K562 (cell line): Measurements from ENCODE around the gene SLC16A1. TPM values are rescaled to one million over a fixed set of nuclear protein-coding genes. Genes with fewer than 3 reads are reported as not detected.

Source experiments
- ARID4B ChIP-seq: sonication (generic); formaldehyde crosslinking; IDR thresholded peaks from 2 replicates; pipeline ENCODE4 v1.8.0; 2022; ENCODE audit warnings: mild to moderate bottlenecking, missing genetic modification reagents
- CBFA2T3 ChIP-seq: fragments of 450-650 bp; IDR thresholded peaks from 2 replicates; pipeline ENCODE4 v1.6.1; 2017
- CHD4 ChIP-seq: fragments of 200-600 bp; sonication (generic); IDR thresholded peaks from 3 replicates; pipeline ENCODE4 v1.6.1; 2012; ENCODE audit warnings: low read depth, mild to moderate bottlenecking, mixed read lengths, low read length, inconsistent platforms; ENCODE audit not compliant: insufficient read depth, insufficient replicate concordance, poor library complexity, severe bottlenecking
- CSDE1 ChIP-seq, 2 experiments: fragments of 450-650 bp; IDR thresholded peaks; 2 replicates each; pipeline ENCODE4 v1.6.1; 2016; ENCODE audit warnings: mild to moderate bottlenecking in 1 of 2
- GTF2A2 ChIP-seq: IDR thresholded peaks from 2 replicates; pipeline ENCODE4 v1.6.1; 2016; ENCODE audit warnings: mild to moderate bottlenecking, missing genetic modification characterization, missing compliant biosample characterization
- HDAC2 ChIP-seq: fragments of 450-650 bp; IDR thresholded peaks from 2 replicates; pipeline ENCODE4 v1.6.1; 2016; ENCODE audit warnings: mild to moderate bottlenecking
- HNRNPL ChIP-seq: fragments of 200-400 bp; formaldehyde crosslinking; IDR thresholded peaks from 2 replicates; pipeline ENCODE4 v1.6.1; 2017; ENCODE audit warnings: low read depth, mild to moderate bottlenecking, low read length
- MLX ChIP-seq, 2 experiments: fragments of 450-650 bp in 1 of 2; sonication (generic) in 1 of 2; formaldehyde crosslinking; conservative IDR thresholded peaks; 2 replicates each; pipeline versions ENCODE4 v1.4.0 to v1.8.1; 2020 to 2022; ENCODE audit warnings: mild to moderate bottlenecking in 1 of 2, missing genetic modification reagents in 1 of 2
- NUFIP1 ChIP-seq: fragments of 450-650 bp; IDR thresholded peaks from 2 replicates; pipeline ENCODE4 v1.6.1; 2018; ENCODE audit not compliant: partially characterized antibody
- PBX2 ChIP-seq, 2 experiments: IDR thresholded peaks in 1 of 2; conservative IDR thresholded peaks in 1 of 2; 2 replicates each; pipeline ENCODE4 v1.6.1; 2016; ENCODE audit warnings: low read depth in 2 of 2, mild to moderate bottlenecking in 1 of 2, missing compliant biosample characterization in 1 of 2, missing genetic modification characterization in 1 of 2, moderate library complexity in 1 of 2
- RNF219 ChIP-seq: fragments of 250-450 bp; sonication (Bioruptor Pico); IDR thresholded peaks from 2 replicates; pipeline ENCODE4 v1.5.0; 2022; ENCODE audit warnings: mild to moderate bottlenecking
- TRIM25 ChIP-seq: fragments of 450-650 bp; IDR thresholded peaks from 2 replicates; pipeline ENCODE4 v1.7.0; 2016; ENCODE audit warnings: borderline replicate concordance
- ZC3H4 ChIP-seq: sonication (generic); formaldehyde crosslinking; IDR thresholded peaks from 2 replicates; pipeline ENCODE4 v1.9.0; 2021; ENCODE audit warnings: missing genetic modification reagents, borderline replicate concordance
- polyA plus RNA-seq, 8 experiments: library from polyadenylated mRNA; depleted of rRNA in 4 of 8; stranded (reverse) in 5 of 8; unstranded in 3 of 8; fragments of >200 nt; fragmentation: Nextera tagmentation in 2 of 8; fragmentation: Illumina TruSeq in 1 of 8; extraction: Ambion mirVana in 2 of 8; extraction: Trizol in 1 of 8; gene quantifications; 2 replicates each; pipeline versions ENCODE4 v1.2.1 to v1.2.3, GENCODE V29; 2011 to 2014; ENCODE audit warnings: inconsistent platforms in 1 of 8, missing spikeins in 1 of 8
- total RNA-seq, 7 experiments: library from RNA; depleted of rRNA in 6 of 7; stranded (reverse); fragments of >200 nt in 6 of 7; fragmentation: Illumina TruSeq in 2 of 7; extraction: Trizol in 2 of 7; gene quantifications; 2 replicates each; pipeline versions ENCODE4 v1.2.1 to v1.2.3, GENCODE V29; 2011 to 2021; ENCODE audit warnings: low replicate concordance in 1 of 7

Gene SLC16A1
- total and polyA plus RNA-seq, 9 of the 15 experiments (the other 6 are each of a cell fraction or from before 2014, with no cell fraction given) = 73.1 to 244 (median 117) TPM

GRCh38 chr1:112956544-112957132, 642 bp upstream of the SLC16A1 start (continued):
- TF ChIP-seq TRIM25 = no peak
- no peak for TF ChIP-seq PBX2 (CRISPR knock-in tag; IDR thresholded peaks at IDR 0.05; ENCODE audit: low read depth)
- no peak for TF ChIP-seq PBX2 (tag; conservative IDR thresholded peaks at IDR 0.05; ENCODE audit: low read depth)
- TF ChIP-seq CSDE1 (IDR thresholded peaks at IDR 0.05) = no peak
- no peak for TF ChIP-seq RNF219
- TF ChIP-seq CBFA2T3 = no peak
- no peak for TF ChIP-seq GTF2A2 (tag)
- TF ChIP-seq NUFIP1 = no peak
- no peak for TF ChIP-seq HNRNPL
- no peak for TF ChIP-seq HDAC2
- no peak for TF ChIP-seq ARID4B (CRISPR knock-in tag)
- TF ChIP-seq CHD4 = no peak
- TF ChIP-seq MLX (CRISPR knock-in tag; conservative IDR thresholded peaks at IDR 0.05) = no peak
- peak; percentile 12; the same call in 1 of the 2 replicates for TF ChIP-seq ZC3H4 (CRISPR knock-in tag)
